GM20000 (cell line): ENCODE measurements around the gene NINJ2.

Experiments
- DNase-seq: peaks from one replicate; pipeline ENCODE4 v3.0.0; 2012; ENCODE audit warnings: low spot score
- TF ChIP-seq, protein P1 (sequence below): IDR thresholded peaks from 2 replicates; pipeline ENCODE4 v1.5.1; 2012; ENCODE audit warnings: mild to moderate bottlenecking, control low read depth; ENCODE audit errors: extremely low read depth, missing control alignments

Gene NINJ2

DNA sequence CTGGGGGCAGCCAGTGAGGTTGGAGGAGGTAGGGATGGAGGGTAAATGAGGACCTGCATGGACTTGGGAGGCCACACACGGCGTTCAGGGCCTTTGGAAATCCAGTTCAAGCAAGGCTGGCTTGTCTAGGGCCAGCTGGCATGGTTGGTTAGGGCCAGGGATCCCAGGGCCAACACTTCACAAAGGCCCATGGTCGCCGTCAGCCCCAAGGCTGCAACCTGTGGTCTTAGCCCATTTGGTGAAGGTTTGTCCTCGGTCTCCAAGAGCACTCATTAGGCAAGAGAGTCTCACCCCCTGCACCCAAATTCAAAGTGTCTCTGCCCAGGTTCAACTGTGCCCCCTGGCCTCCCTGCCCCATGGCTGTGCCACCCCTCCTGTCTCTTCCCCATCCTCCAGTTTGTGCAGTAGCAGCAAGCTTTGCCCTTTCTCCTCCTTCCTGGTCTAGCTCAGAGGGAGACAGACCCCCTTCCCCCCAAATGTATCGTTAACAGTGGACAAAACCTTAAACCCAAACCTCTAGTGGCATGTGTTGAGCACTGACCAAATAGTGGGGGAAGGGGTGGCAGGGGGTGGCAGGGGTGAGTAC, 94.1 kb downstream of the NINJ2 start:
- no peak for DNase-seq
- TF ChIP-seq, protein P1, sequence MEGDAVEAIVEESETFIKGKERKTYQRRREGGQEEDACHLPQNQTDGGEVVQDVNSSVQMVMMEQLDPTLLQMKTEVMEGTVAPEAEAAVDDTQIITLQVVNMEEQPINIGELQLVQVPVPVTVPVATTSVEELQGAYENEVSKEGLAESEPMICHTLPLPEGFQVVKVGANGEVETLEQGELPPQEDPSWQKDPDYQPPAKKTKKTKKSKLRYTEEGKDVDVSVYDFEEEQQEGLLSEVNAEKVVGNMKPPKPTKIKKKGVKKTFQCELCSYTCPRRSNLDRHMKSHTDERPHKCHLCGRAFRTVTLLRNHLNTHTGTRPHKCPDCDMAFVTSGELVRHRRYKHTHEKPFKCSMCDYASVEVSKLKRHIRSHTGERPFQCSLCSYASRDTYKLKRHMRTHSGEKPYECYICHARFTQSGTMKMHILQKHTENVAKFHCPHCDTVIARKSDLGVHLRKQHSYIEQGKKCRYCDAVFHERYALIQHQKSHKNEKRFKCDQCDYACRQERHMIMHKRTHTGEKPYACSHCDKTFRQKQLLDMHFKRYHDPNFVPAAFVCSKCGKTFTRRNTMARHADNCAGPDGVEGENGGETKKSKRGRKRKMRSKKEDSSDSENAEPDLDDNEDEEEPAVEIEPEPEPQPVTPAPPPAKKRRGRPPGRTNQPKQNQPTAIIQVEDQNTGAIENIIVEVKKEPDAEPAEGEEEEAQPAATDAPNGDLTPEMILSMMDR: no peak

DNA sequence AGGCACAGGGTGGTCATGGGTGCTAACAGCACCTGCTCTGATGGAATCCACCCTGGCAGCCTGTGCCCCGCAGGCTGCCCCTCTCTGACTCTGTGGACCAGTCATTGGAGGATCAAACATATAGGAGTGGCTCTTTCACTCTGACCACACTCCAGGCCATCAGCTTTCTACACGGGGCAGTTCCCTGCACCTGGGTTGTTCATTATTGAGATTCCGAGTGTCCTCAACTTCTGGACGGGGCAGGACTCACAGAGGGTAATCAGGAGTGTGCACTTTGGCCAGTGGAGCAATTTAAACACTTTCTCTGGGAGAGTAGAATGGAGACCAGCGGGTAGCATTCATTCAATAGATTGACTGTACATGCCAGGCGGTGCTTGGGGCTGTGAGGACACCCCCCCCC, 94.8 kb downstream of the NINJ2 start:
- no peak for DNase-seq
- TF ChIP-seq, protein P1: no peak

DNA sequence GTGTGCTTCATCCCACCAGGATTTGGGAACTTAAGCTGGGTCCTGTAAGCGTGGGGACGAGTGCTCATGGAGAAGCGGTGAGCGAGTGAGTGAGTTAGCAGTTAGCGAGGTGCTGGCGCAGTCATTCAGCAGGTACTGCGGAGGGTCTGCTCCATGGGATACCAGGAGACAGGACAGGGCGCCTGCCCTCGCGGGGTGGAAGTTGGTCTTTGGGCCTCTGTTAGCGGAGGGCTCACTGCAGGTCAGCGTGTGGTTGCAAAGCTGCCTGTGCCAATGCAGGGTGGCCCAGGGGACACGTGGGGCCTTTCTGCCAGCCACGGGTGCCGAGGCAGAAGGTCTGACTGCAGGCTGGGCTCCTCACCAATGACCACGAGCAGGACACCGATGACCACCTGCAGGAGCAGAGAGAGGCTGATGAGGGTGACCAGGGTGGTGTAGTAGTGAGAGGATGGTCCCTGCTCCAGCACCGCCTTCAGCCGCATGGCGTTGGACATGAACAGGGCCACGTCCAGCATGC, 97.6 kb downstream of the NINJ2 start:
- no peak for DNase-seq
- TF ChIP-seq, protein P1: no peak

DNA sequence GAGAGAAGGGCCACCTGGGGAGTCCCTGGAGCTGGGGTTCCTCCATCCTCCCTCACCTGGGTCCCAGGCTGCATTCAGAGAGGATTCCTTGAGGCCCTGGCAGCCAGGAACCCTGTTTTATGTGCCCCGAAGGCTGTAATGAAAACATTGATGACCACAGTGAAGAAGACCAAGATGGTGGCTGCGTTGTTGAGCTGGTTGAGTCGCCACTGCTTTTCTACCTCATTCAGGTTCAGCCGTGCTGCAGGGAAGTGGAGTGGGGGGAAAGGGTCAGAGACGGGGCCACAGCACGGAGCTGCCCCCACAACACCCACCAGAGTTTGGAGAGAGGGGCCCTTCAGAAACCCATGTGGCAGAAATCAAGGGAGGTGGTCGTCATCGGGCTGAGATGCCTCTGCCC, 98.1 kb downstream of the NINJ2 start:
- TF ChIP-seq, protein P1: no peak

DNA sequence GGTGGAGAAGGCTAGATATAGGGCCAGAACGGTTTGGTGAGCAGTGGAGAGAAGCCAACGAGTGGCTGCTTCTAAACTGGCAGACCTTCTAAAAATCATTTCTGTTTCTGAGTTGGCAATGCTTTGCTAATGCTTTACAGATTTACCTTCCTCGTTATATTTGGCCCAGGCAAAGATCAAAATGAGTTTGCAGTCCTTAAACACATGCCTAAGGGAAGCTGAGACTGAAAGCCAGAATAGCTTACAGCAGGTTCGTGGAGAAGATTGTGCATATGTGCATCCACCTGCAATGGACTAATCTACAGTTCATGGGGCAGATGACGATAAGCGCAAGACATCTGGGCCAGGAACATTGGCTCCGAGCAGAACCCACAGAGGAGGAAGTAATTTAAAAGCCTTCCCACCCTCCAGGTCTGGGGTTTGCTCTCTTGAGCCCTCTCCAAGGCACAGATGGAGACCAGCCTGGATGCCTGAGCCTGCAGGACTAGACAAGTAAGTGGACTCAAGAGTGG, 99.4 kb downstream of the NINJ2 start:
- TF ChIP-seq, protein P1: no peak
- no peak for DNase-seq

More for the DNA sequence above, 98.1 kb downstream of the NINJ2 start:
- no peak for DNase-seq

DNA sequence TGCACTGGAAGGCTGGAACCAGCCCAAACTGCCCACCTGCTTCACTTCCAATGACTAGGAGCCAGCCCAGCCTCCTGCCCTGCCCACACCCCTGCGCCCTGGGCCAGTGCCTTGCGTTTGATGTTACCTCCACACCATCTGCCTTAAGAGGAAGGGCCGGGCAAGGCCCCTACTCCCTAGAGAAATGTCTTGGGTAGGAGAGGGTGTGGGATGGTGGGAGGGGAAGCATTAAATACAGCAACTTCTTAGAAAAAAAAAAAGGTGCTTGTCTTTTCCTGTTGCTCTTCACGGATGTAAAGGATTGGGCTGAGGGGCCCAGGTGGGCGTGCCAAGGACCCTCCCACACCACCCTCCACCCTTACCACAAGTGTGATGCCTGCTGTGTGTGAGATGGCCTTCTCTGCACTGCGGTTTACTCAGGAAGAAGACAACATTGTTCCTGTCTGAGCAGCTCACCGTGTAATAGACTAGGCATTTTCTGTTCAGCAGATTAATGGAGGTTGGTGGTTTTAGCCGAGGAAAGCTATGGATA, 99.9 kb downstream of the NINJ2 start:
- no peak for DNase-seq
- TF ChIP-seq, protein P1: no peak

DNA sequence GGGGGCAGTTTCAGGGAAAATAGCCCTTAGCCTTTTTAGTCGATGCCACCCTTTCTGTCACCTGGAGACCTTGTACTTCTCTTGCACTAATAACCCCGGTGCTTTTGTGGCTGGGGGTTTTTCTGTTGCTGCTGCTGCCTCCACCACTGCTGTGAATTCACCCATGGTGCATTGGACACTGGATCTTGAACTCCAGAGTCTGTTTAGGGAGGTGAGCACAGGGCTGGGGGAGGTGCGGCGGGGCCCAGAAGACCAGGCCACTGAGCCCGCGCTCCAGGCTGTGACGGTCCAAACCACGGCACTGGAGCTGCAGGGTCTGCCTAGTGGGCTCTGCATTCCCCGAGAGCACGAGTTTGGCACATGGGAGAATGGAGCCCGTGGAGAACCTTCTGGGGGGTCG, 100.6 kb downstream of the NINJ2 start:
- TF ChIP-seq, protein P1: no peak

More for the DNA sequence above, 100.6 kb downstream of the NINJ2 start:
- DNase-seq: no peak
